Spleen (tissue), 7 donors: ENCODE data around the gene MMP2.

Experiments used
- POLR2A ChIP-seq, 3 donors: fragments of 450-650 bp; IDR thresholded peaks; one replicate each; pipeline ENCODE4 v1.5.1; 2017; ENCODE audit warnings: antibody characterized with exemption in 3 of 3, mild to moderate bottlenecking in 1 of 3
- TF ChIP-seq, protein P1 (sequence below), 11 experiments: fragments of 200-600 bp in 7 of 11; fragments of 450-650 bp in 4 of 11; sonication (generic) in 4 of 11; IDR thresholded peaks in 8 of 11; conservative IDR thresholded peaks in 3 of 11; 1 replicate in 7 of 11; 2 replicates in 4 of 11; pipeline versions ENCODE4 v1.4.0 to v1.8.0; 2016 to 2021; ENCODE audit warnings: antibody characterized with exemption in 11 of 11, inconsistent platforms in 4 of 11, mild to moderate bottlenecking in 1 of 11
- donor health status: DM: no; HTN: no; CAD: no; lungs with moderate emphysema.
- donor health status: DM: no; HTN: no; CAD: no.
- donor health status: DM: no; HTN: no; CAD: no.

DNA sequence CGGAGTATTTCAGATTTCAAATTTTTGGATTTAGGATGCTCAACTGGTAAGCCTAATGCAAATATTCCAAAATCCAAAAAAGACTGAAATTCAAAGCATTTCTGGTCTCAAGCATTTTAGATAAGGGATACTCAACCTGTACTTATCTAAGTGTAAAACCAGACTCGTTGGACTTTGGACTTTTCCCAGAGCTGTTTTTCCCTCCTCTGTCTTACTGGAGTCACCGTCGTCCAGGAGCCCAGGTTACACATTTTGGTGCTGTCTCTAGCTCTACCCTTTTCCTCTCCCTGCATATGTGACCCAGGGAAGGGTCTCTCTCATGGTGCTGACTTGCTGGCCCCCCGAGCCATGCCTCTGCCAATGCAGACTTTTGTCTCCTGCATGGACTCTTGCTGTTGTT is 46.0 kb upstream of the MMP2 start:
- TF ChIP-seq, protein P1, sequence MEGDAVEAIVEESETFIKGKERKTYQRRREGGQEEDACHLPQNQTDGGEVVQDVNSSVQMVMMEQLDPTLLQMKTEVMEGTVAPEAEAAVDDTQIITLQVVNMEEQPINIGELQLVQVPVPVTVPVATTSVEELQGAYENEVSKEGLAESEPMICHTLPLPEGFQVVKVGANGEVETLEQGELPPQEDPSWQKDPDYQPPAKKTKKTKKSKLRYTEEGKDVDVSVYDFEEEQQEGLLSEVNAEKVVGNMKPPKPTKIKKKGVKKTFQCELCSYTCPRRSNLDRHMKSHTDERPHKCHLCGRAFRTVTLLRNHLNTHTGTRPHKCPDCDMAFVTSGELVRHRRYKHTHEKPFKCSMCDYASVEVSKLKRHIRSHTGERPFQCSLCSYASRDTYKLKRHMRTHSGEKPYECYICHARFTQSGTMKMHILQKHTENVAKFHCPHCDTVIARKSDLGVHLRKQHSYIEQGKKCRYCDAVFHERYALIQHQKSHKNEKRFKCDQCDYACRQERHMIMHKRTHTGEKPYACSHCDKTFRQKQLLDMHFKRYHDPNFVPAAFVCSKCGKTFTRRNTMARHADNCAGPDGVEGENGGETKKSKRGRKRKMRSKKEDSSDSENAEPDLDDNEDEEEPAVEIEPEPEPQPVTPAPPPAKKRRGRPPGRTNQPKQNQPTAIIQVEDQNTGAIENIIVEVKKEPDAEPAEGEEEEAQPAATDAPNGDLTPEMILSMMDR (IDR thresholded peaks at IDR 0.05 in 8 of 11, conservative IDR thresholded peaks at IDR 0.05 in 3 of 11): no peak
- TF ChIP-seq POLR2A (IDR thresholded peaks at IDR 0.05): no peak
